Esophagus squamous epithelium (tissue), 5 donors: ENCODE data around the gene CCR5AS.

Source experiments
- DNase-seq: peaks from one replicate; lab custom pipeline; 2025; lab: John Stamatoyannopoulos, UW
- H3K27ac ChIP-seq, 4 donors: fragments of 200-600 bp; sonication (generic); one replicate each; pipeline ENCODE4 v1.5.1; 2016 to 2019; ENCODE audit warnings: mild to moderate bottlenecking in 1 of 4
- H3K27me3 ChIP-seq, 4 donors: fragments of 200-600 bp; sonication (generic); 1 replicate in 3 of 4; 2 replicates in 1 of 4; pipeline versions ENCODE4 v1.5.1 to v1.6.0; 2017 to 2021; ENCODE audit warnings: antibody characterized with exemption in 1 of 4
- H3K36me3 ChIP-seq, 3 donors: fragments of 200-600 bp; sonication (generic); one replicate each; pipeline ENCODE4 v1.5.1; 2016 to 2019
- H3K4me1 ChIP-seq, 3 donors: fragments of 200-600 bp; sonication (generic); one replicate each; pipeline ENCODE4 v1.5.1; 2017 to 2019
- H3K4me3 ChIP-seq, 4 donors: fragments of 200-600 bp; sonication (generic); 1 replicate in 3 of 4; 2 replicates in 1 of 4; pipeline ENCODE4 v1.5.1; 2016 to 2019; ENCODE audit warnings: mild to moderate bottlenecking in 2 of 4, moderate library complexity in 1 of 4
- H3K9me3 ChIP-seq, 3 donors: fragments of 200-600 bp; sonication (generic); one replicate each; pipeline ENCODE4 v1.5.1; 2016 to 2019
- POLR2A ChIP-seq, 4 donors: fragments of 450-650 bp; IDR thresholded peaks; one replicate each; pipeline ENCODE4 v1.6.1; 2017; ENCODE audit warnings: antibody characterized with exemption in 4 of 4, mild to moderate bottlenecking in 4 of 4, moderate library complexity in 3 of 4
- WGBS, 2 donors: methylation state at CpG; one replicate each; pipeline ENCODE4 v1.1.5; 2018; 5-methylcytosine and 5-hydroxymethylcytosine counted together
- intact Hi-C: fragments of 100-400 bp; cut with DNase I; formaldehyde crosslinking; loops from one replicate; pipeline ENCODE4 v1.15.0; 2022
- TF ChIP-seq, protein P1 (sequence below), 6 experiments: fragments of 450-650 bp in 4 of 6; fragments of 200-600 bp in 2 of 6; sonication (generic) in 2 of 6; IDR thresholded peaks; one replicate each; pipeline ENCODE4 v1.5.1; 2016 to 2019; ENCODE audit warnings: antibody characterized with exemption in 6 of 6, mild to moderate bottlenecking in 4 of 6, moderate library complexity in 4 of 6
- donor health status: DM: yes; HTN: yes; CAD: no.

CCR5AS gene

GRCh38 chr3:46398186-46398955 lies 8.5 kb downstream of the CCR5AS start:
- DNase-seq, result no peak
- intact Hi-C loops, result no loop called here
- no peaks in the 10 kb centered on the region for H3K36me3 ChIP-seq
- H3K27ac ChIP-seq, result no peak overlapping the region
- no peaks in the 10 kb centered on the region for H3K9me3 ChIP-seq
- H3K4me3 ChIP-seq, result no peak overlapping the region
- no peaks in the 10 kb centered on the region for H3K4me1 ChIP-seq
- no peak for TF ChIP-seq POLR2A (IDR thresholded peaks at IDR 0.05)
- TF ChIP-seq, protein P1, sequence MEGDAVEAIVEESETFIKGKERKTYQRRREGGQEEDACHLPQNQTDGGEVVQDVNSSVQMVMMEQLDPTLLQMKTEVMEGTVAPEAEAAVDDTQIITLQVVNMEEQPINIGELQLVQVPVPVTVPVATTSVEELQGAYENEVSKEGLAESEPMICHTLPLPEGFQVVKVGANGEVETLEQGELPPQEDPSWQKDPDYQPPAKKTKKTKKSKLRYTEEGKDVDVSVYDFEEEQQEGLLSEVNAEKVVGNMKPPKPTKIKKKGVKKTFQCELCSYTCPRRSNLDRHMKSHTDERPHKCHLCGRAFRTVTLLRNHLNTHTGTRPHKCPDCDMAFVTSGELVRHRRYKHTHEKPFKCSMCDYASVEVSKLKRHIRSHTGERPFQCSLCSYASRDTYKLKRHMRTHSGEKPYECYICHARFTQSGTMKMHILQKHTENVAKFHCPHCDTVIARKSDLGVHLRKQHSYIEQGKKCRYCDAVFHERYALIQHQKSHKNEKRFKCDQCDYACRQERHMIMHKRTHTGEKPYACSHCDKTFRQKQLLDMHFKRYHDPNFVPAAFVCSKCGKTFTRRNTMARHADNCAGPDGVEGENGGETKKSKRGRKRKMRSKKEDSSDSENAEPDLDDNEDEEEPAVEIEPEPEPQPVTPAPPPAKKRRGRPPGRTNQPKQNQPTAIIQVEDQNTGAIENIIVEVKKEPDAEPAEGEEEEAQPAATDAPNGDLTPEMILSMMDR (IDR thresholded peaks at IDR 0.05), result no peak
- WGBS, 2 donors, result 80 to 89% methylated on average over 6 of the region's 6 CpGs
- peaks cover 0 to under 1% (median 0%) of the 10 kb centered on the region in 4 donors for H3K27me3 ChIP-seq

DNA sequence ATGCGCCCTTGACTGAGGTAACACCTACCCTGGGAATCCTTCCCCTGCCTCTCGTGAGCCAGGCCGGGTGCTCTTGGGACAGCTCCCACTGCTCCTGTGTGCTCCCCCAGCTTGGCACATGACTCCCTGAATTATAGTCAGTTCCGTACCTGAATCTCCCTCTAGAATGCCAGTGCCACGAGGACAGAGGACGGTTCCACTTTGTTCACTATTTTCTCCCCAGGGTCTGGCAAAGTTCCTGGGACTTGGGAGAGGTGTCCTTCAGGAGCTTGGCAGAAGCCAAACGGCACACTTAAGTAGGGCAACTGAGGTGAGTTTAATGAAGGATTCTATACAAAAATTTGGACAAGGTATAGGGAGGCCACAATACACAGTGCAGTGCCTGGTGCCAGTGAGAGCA lies 9.8 kb downstream of the CCR5AS start:
- Histone ChIP-seq H3K27ac (no peak overlapping the region), H3K4me3 (no peak overlapping the region), H3K4me1 (no peaks in the 10 kb centered on the region), H3K27me3 (no peaks in the 10 kb centered on the region), H3K36me3 (no peaks in the 10 kb centered on the region), H3K9me3 (no peaks in the 10 kb centered on the region)
- TF ChIP-seq POLR2A (IDR thresholded peaks at IDR 0.05), result no peak
- TF ChIP-seq, protein P1 (IDR thresholded peaks at IDR 0.05), result no peak
- WGBS, 2 donors, result 75% methylated on average over 5 to 7 of the region's 7 CpGs
- intact Hi-C loops, result no loop called here
- DNase-seq, result no peak

DNA sequence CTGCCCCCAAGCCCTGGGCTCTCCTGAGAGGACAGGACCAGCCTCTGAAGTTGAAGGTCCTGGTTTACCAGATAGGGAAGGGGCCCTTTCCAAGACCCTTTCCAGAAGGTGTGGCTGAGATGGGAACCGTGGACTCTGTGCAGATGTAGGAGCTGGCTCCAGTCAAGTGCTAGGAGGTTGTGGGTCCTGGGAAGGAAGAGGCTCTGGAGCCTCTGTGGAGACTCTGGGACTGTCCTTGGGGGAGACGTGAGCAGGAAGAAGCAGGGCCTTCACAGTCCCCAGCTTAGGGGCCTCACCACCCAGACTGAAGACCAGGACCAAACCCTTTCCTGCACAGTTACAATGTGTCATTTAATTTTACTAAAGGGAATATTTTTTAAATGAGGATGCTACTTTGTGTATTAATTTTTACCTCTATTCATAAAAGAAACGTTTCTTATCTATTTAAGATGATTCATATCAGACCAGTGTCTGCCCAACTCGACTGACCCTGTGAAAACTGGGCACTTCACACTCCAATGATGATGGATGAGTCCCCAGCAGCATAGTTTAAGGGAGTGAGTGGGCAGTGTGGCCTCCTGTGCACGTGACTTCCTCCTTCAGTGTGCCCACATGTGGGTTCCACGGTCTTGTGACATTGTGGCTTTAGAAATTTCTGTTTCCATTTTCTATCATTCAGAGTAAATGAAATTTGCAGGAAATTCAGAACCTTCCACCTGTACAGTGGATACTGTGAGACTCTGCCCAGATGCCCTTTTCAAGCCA lies 10.9 kb downstream of the CCR5AS start:
- intact Hi-C loops, result no loop called here
- no peaks in the 10 kb centered on the region for H3K9me3 ChIP-seq
- no peaks in the 10 kb centered on the region for H3K36me3 ChIP-seq
- H3K27ac ChIP-seq, result no peak overlapping the region
- TF ChIP-seq POLR2A (IDR thresholded peaks at IDR 0.05), result no peak
- TF ChIP-seq, protein P1 (IDR thresholded peaks at IDR 0.05), result no peak
- no peak overlapping the region for H3K4me3 ChIP-seq
- 59 to 64% methylated on average over 5 to 6 of the region's 6 CpGs for WGBS, 2 donors
- no peaks in the 10 kb centered on the region for H3K27me3 ChIP-seq
- H3K4me1 ChIP-seq, result no peaks in the 10 kb centered on the region
- no peak for DNase-seq

DNA sequence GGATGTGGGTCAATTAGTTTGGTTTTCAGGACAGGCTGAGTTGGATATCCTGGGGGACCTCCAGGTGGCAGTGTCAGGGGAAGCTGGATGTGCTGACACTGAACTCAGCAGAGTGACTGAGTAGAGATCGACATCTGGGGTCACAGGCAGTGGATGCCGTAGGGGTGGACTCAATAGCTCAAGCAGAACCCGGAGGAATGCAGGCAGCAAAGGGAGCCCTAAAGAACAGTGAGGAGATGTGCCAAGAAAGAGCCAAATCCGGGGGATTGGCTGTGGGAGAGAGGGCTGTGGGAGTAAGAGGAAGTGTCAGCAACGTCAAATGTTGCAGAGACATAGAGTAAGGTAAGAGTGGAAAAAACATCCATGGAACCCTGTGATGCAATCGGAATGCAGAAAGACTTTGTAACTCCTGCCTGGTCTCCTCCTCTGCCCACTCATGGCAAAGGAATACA lies 11.6 kb downstream of the CCR5AS start:
- Histone ChIP-seq H3K27me3 (no peaks in the 10 kb centered on the region), H3K36me3 (no peaks in the 10 kb centered on the region), H3K4me1 (no peaks in the 10 kb centered on the region), H3K27ac (no peak overlapping the region), H3K9me3 (no peaks in the 10 kb centered on the region), H3K4me3 (no peak overlapping the region)
- WGBS, 2 donors, result 69 to 71% methylated on average over 6 of the region's 6 CpGs
- intact Hi-C loops, result no loop called here
- TF ChIP-seq, protein P1 (IDR thresholded peaks at IDR 0.05), result no peak
- no peak for DNase-seq
